Measurements from ENCODE around the gene SMARCA2.

Gene SMARCA2

GRCh38 chr9:2214707-2215106, 199.6 kb downstream of the SMARCA2 start:
- Histone ChIP-seq H3K4me2 (ENCODE audit: low read length) (no peak overlapping the region), H2BK5ac (ENCODE audit: low read depth, low read length, poor library complexity) (no peak overlapping the region), H3K27me3 (ENCODE audit: insufficient read depth, low read length) (no peaks in the 10 kb centered on the region), H2AFZ (ENCODE audit: insufficient read depth, low read length, poor library complexity) (no peak overlapping the region), H3K9ac (ENCODE audit: low read length) (no peak overlapping the region), H3K79me2 (ENCODE audit: control insufficient read depth, insufficient read depth, low read length, poor library complexity) (no peaks in the 10 kb centered on the region), H3K18ac (ENCODE audit: low read length) (no peak overlapping the region), H3K14ac (ENCODE audit: low read length) (no peak overlapping the region), H3K9me3 (ENCODE audit: insufficient read depth, low read depth, low read length) (no peaks in the 10 kb centered on the region), H2AK5ac (ENCODE audit: low read length) (no peak overlapping the region), H3K79me1 (ENCODE audit: low read length) (no peaks in the 10 kb centered on the region), H3K4ac (ENCODE audit: low read depth, low read length) (no peak overlapping the region), H2BK12ac (ENCODE audit: low read length) (no peak overlapping the region), H4K91ac (ENCODE audit: low read depth, low read length) (no peak overlapping the region), H4K12ac (ENCODE audit: low read depth, low read length) (no peak overlapping the region), H3K4me3 (ENCODE audit: low read depth, low read length) (no peak overlapping the region), H4K8ac (ENCODE audit: low read depth, low read length) (no peak overlapping the region), H2BK120ac (ENCODE audit: insufficient read depth, low read length, poor library complexity) (no peak overlapping the region), H3K4me1 (ENCODE audit: control insufficient read depth in 1 of 2, insufficient read depth in 2 of 2, low read length in 2 of 2) (no peaks in the 10 kb centered on the region), H3K36me3 (ENCODE audit: control insufficient read depth in 1 of 2, insufficient read depth in 2 of 2, low read length in 2 of 2) (no peaks in the 10 kb centered on the region), H3K27ac (ENCODE audit: low read depth, low read length) (no peak overlapping the region), H3K23ac (ENCODE audit: low read length) (no peak overlapping the region)
- WGBS (ENCODE audit: extremely low coverage, insufficient coverage, insufficient read length) = no CpG with 5 or more reads among the region's 5 CpGs
- DNase-seq = no peak

- no CpG with 5 or more reads among the region's 8 CpGs for WGBS (ENCODE audit: extremely low coverage, insufficient coverage, insufficient read length)
- H3K4me3 ChIP-seq (ENCODE audit: low read depth, low read length) = no peak overlapping the region
These were observed 200.8 kb downstream of the SMARCA2 start for GRCh38 chr9:2215921-2216441.

GRCh38 chr9:2216591-2216990, 201.4 kb downstream of the SMARCA2 start:
- Histone ChIP-seq H3K4me1 (ENCODE audit: control insufficient read depth in 1 of 2, insufficient read depth in 2 of 2, low read length in 2 of 2) (no peaks in the 10 kb centered on the region), H3K79me2 (ENCODE audit: control insufficient read depth, insufficient read depth, low read length, poor library complexity) (no peaks in the 10 kb centered on the region), H4K8ac (ENCODE audit: low read depth, low read length) (no peak overlapping the region), H4K91ac (ENCODE audit: low read depth, low read length) (no peak overlapping the region), H3K4ac (ENCODE audit: low read depth, low read length) (no peak overlapping the region), H3K4me3 (ENCODE audit: low read depth, low read length) (no peak overlapping the region), H3K14ac (ENCODE audit: low read length) (no peak overlapping the region), H2AK5ac (ENCODE audit: low read length) (no peak overlapping the region), H2BK12ac (ENCODE audit: low read length) (no peak overlapping the region), H4K12ac (ENCODE audit: low read depth, low read length) (no peak overlapping the region), H2BK5ac (ENCODE audit: low read depth, low read length, poor library complexity) (no peak overlapping the region), H3K18ac (ENCODE audit: low read length) (no peak overlapping the region), H3K79me1 (ENCODE audit: low read length) (no peaks in the 10 kb centered on the region), H3K9ac (ENCODE audit: low read length) (no peak overlapping the region), H2BK120ac (ENCODE audit: insufficient read depth, low read length, poor library complexity) (no peak overlapping the region), H3K27ac (ENCODE audit: low read depth, low read length) (no peak overlapping the region), H2AFZ (ENCODE audit: insufficient read depth, low read length, poor library complexity) (no peak overlapping the region), H3K23ac (ENCODE audit: low read length) (no peak overlapping the region), H3K4me2 (ENCODE audit: low read length) (no peak overlapping the region), H3K9me3 (ENCODE audit: insufficient read depth, low read depth, low read length) (no peaks in the 10 kb centered on the region), H3K27me3 (ENCODE audit: insufficient read depth, low read length) (no peaks in the 10 kb centered on the region), H3K36me3 (ENCODE audit: control insufficient read depth in 1 of 2, insufficient read depth in 2 of 2, low read length in 2 of 2) (no peaks in the 10 kb centered on the region)
- WGBS (ENCODE audit: extremely low coverage, insufficient coverage, insufficient read length) = no CpG with 5 or more reads among the region's 2 CpGs
- no peak for DNase-seq

More at GRCh38 chr9:2215921-2216441, 200.8 kb downstream of the SMARCA2 start:
- Histone ChIP-seq H3K27me3 (ENCODE audit: insufficient read depth, low read length) (no peaks in the 10 kb centered on the region), H4K91ac (ENCODE audit: low read depth, low read length) (no peak overlapping the region), H3K9me3 (ENCODE audit: insufficient read depth, low read depth, low read length) (no peaks in the 10 kb centered on the region), H3K18ac (ENCODE audit: low read length) (no peak overlapping the region), H2BK5ac (ENCODE audit: low read depth, low read length, poor library complexity) (no peak overlapping the region), H3K27ac (ENCODE audit: low read depth, low read length) (no peak overlapping the region), H3K79me2 (ENCODE audit: control insufficient read depth, insufficient read depth, low read length, poor library complexity) (no peaks in the 10 kb centered on the region), H3K4me1 (ENCODE audit: control insufficient read depth in 1 of 2, insufficient read depth in 2 of 2, low read length in 2 of 2) (no peaks in the 10 kb centered on the region), H2AFZ (ENCODE audit: insufficient read depth, low read length, poor library complexity) (no peak overlapping the region), H2BK120ac (ENCODE audit: insufficient read depth, low read length, poor library complexity) (no peak overlapping the region), H3K36me3 (ENCODE audit: control insufficient read depth in 1 of 2, insufficient read depth in 2 of 2, low read length in 2 of 2) (no peaks in the 10 kb centered on the region), H3K9ac (ENCODE audit: low read length) (no peak overlapping the region), H4K12ac (ENCODE audit: low read depth, low read length) (no peak overlapping the region), H3K79me1 (ENCODE audit: low read length) (no peaks in the 10 kb centered on the region), H3K14ac (ENCODE audit: low read length) (no peak overlapping the region), H3K4ac (ENCODE audit: low read depth, low read length) (no peak overlapping the region), H2AK5ac (ENCODE audit: low read length) (no peak overlapping the region), H2BK12ac (ENCODE audit: low read length) (no peak overlapping the region), H4K8ac (ENCODE audit: low read depth, low read length) (no peak overlapping the region), H3K23ac (ENCODE audit: low read length) (no peak overlapping the region), H3K4me2 (ENCODE audit: low read length) (no peak overlapping the region)
- no peak for DNase-seq

GRCh38 chr9:2217540-2217939, 202.4 kb downstream of the SMARCA2 start:
- Histone ChIP-seq H4K8ac (ENCODE audit: low read depth, low read length) (no peak overlapping the region), H3K27me3 (ENCODE audit: insufficient read depth, low read length) (no peaks in the 10 kb centered on the region), H2AK5ac (ENCODE audit: low read length) (peak overlapping the region; percentile 37), H3K14ac (ENCODE audit: low read length) (no peak overlapping the region), H3K4me3 (ENCODE audit: low read depth, low read length) (no peak overlapping the region), H3K36me3 (ENCODE audit: control insufficient read depth in 1 of 2, insufficient read depth in 2 of 2, low read length in 2 of 2) (no peaks in the 10 kb centered on the region), H3K18ac (ENCODE audit: low read length) (no peak overlapping the region), H4K12ac (ENCODE audit: low read depth, low read length) (no peak overlapping the region), H3K4me2 (ENCODE audit: low read length) (no peak overlapping the region), H3K79me1 (ENCODE audit: low read length) (no peaks in the 10 kb centered on the region), H3K4ac (ENCODE audit: low read depth, low read length) (no peak overlapping the region), H2BK5ac (ENCODE audit: low read depth, low read length, poor library complexity) (no peak overlapping the region), H2BK12ac (ENCODE audit: low read length) (peak overlapping the region; percentile 71), H2AFZ (ENCODE audit: insufficient read depth, low read length, poor library complexity) (no peak overlapping the region), H3K27ac (ENCODE audit: low read depth, low read length) (no peak overlapping the region), H3K9ac (ENCODE audit: low read length) (no peak overlapping the region), H3K9me3 (ENCODE audit: insufficient read depth, low read depth, low read length) (no peaks in the 10 kb centered on the region), H2BK120ac (ENCODE audit: insufficient read depth, low read length, poor library complexity) (no peak overlapping the region), H3K23ac (ENCODE audit: low read length) (no peak overlapping the region), H3K4me1 (ENCODE audit: control insufficient read depth in 1 of 2, insufficient read depth in 2 of 2, low read length in 2 of 2) (no peaks in the 10 kb centered on the region), H4K91ac (ENCODE audit: low read depth, low read length) (peak overlapping the region; percentile 37), H3K79me2 (ENCODE audit: control insufficient read depth, insufficient read depth, low read length, poor library complexity) (no peaks in the 10 kb centered on the region)
- DNase-seq = no peak
- no CpG with 5 or more reads among the region's 3 CpGs for WGBS (ENCODE audit: extremely low coverage, insufficient coverage, insufficient read length)
